RPMI7951 (cell line): ENCODE results near the gene POLH. TPM values are rescaled to one million over a fixed set of nuclear protein-coding genes. Genes with fewer than 3 reads are reported as not detected.
A peak's percentile ranks its signal among the peaks of the same experiment; 100 is the strongest.
"Not testable (repeated sequence)": the region's sequence is repeated elsewhere in the genome, so short reads cannot be mapped to it uniquely, and the experiment has no call there.

ENCODE experiments used
- DNase-seq: peaks from one replicate; pipeline ENCODE4 v3.0.0-alpha.2; 2012; ENCODE audit warnings: low read depth
- total RNA-seq: library from RNA; depleted of rRNA; stranded (reverse); fragments of >200 nt; shearing (Covaris generic); gene quantifications from 2 replicates; pipeline ENCODE4 v1.2.3, GENCODE V29; 2014; rRNA removed

The POLH gene
- total RNA-seq, result 33.6 and 38.0 TPM in 2 replicates

- DNase-seq, result peak; percentile 94
Measured at GRCh38 chr6:43575772-43576551, at the start of gene POLH, which contains the start of gene XPO5. POLH (plus strand) TSS chr6:43576185; CDS start chr6:43582320, 6,135 bp downstream. XPO5 (minus strand) TSS chr6:43576038; CDS start chr6:43575864, 174 bp downstream.

GRCh38 chr6:43532201-43532600, 43.8 kb upstream of the POLH start:
- DNase-seq, result no peak

- not testable (repeated sequence) for DNase-seq
Measured at GRCh38 chr6:43538986-43539385, 37.0 kb upstream of the POLH start.

GRCh38 chr6:43539409-43539808, 36.6 kb upstream of the POLH start:
- DNase-seq, result not testable (repeated sequence)

GRCh38 chr6:43540507-43540906, 35.5 kb upstream of the POLH start:
- DNase-seq, result no peak

GRCh38 chr6:43541774-43542471, 34.1 kb upstream of the POLH start:
- DNase-seq, result no peak

- DNase-seq, result no peak
Measured at GRCh38 chr6:43544461-43544860, 31.5 kb upstream of the POLH start.

- no peak for DNase-seq
Measured at GRCh38 chr6:43547222-43547621, 28.8 kb upstream of the POLH start.

GRCh38 chr6:43557620-43558019, 18.4 kb upstream of the POLH start:
- DNase-seq, result not testable (repeated sequence)

GRCh38 chr6:43559328-43559727, 16.7 kb upstream of the POLH start:
- DNase-seq, result no peak

GRCh38 chr6:43570876-43571441, 5.0 kb upstream of the POLH start:
- no peak for DNase-seq

GRCh38 chr6:43572015-43572414, 4.0 kb upstream of the POLH start:
- DNase-seq, result no peak

GRCh38 chr6:43575105-43575771, 747 bp upstream of the POLH start:
- DNase-seq, result peak; percentile 33

- DNase-seq, result peak; percentile 9
Measured at GRCh38 chr6:43578748-43579147, 2.8 kb downstream of the POLH start.

- DNase-seq, result peak; percentile 42
Measured at GRCh38 chr6:43579171-43579570, 3.2 kb downstream of the POLH start.

GRCh38 chr6:43582911-43583310, 6.9 kb downstream of the POLH start:
- no peak for DNase-seq

GRCh38 chr6:43584892-43585570, 9.0 kb downstream of the POLH start:
- DNase-seq, result no peak

GRCh38 chr6:43588194-43588593, 12.2 kb downstream of the POLH start:
- DNase-seq, result no peak

GRCh38 chr6:43589564-43589963, 13.6 kb downstream of the POLH start:
- not testable (repeated sequence) for DNase-seq

GRCh38 chr6:43593938-43594337, 18.0 kb downstream of the POLH start:
- no peak for DNase-seq

- DNase-seq, result no peak
Measured at GRCh38 chr6:43600595-43600994, 24.6 kb downstream of the POLH start.
